Measurements from ENCODE around the gene KLHL29. TPM values are rescaled to one million over a fixed set of nuclear protein-coding genes. Genes with fewer than 3 reads are reported as not detected.

KLHL29 gene
- total RNA-seq, 1 donor from 2014 or later: 12.9 TPM

- Histone ChIP-seq H3K4me3 (no peak overlapping the region), H3K27ac (no peak overlapping the region), H3K4me1 (no peaks in the 10 kb centered on the region), H3K9me3 (no peaks in the 10 kb centered on the region), H3K36me3 (no peaks in the 10 kb centered on the region), H3K27me3 (ENCODE audit: low read depth) (no peaks in the 10 kb centered on the region)
- no peak for TF ChIP-seq CTCF (IDR thresholded peaks at IDR 0.05)
- no peak for ATAC-seq
- intact Hi-C loops (cut with DNase I): no loop called here
- DNase-seq: peak; percentile 35
Measured at GRCh38 chr2:23584054-23584745, 199.2 kb downstream of the KLHL29 start.

- TF ChIP-seq CTCF (IDR thresholded peaks at IDR 0.05): no peak
- intact Hi-C loops (cut with DNase I): no loop called here
- ATAC-seq (no peak), DNase-seq (peak; percentile 26)
- no peaks in the 10 kb centered on the region for H3K36me3 ChIP-seq
- H3K4me3 ChIP-seq: no peak overlapping the region
- H3K9me3 ChIP-seq: no peaks in the 10 kb centered on the region
- H3K27ac ChIP-seq: no peak overlapping the region
- no peaks in the 10 kb centered on the region for H3K4me1 ChIP-seq
- H3K27me3 ChIP-seq (ENCODE audit: low read depth): no peaks in the 10 kb centered on the region
Measured at GRCh38 chr2:23585273-23586170, 200.5 kb downstream of the KLHL29 start.

- H3K27me3 ChIP-seq (ENCODE audit: low read depth): no peaks in the 10 kb centered on the region
- H3K9me3 ChIP-seq: no peaks in the 10 kb centered on the region
- H3K4me3 ChIP-seq: no peak overlapping the region
- DNase-seq (no peak), ATAC-seq (no peak)
- intact Hi-C loops (cut with DNase I): no loop called here
- no peak overlapping the region for H3K27ac ChIP-seq
- no peaks in the 10 kb centered on the region for H3K4me1 ChIP-seq
- H3K36me3 ChIP-seq: no peaks in the 10 kb centered on the region
- TF ChIP-seq CTCF (IDR thresholded peaks at IDR 0.05): no peak
Measured at GRCh38 chr2:23586741-23587306, 201.8 kb downstream of the KLHL29 start.

- no peak for TF ChIP-seq CTCF (IDR thresholded peaks at IDR 0.05)
- intact Hi-C loops (cut with DNase I): no loop called here
- DNase-seq (no peak), ATAC-seq (no peak)
- H3K4me3 ChIP-seq: no peak overlapping the region
- no peaks in the 10 kb centered on the region for H3K27me3 ChIP-seq (ENCODE audit: low read depth)
- H3K4me1 ChIP-seq: no peaks in the 10 kb centered on the region
- no peaks in the 10 kb centered on the region for H3K9me3 ChIP-seq
- no peak overlapping the region for H3K27ac ChIP-seq
- no peaks in the 10 kb centered on the region for H3K36me3 ChIP-seq
Measured at GRCh38 chr2:23587341-23587880, 202.4 kb downstream of the KLHL29 start.

- no peak overlapping the region for H3K4me3 ChIP-seq
- TF ChIP-seq CTCF (IDR thresholded peaks at IDR 0.05): no peak
- no peaks in the 10 kb centered on the region for H3K27me3 ChIP-seq (ENCODE audit: low read depth)
- H3K36me3 ChIP-seq: no peaks in the 10 kb centered on the region
- H3K4me1 ChIP-seq: no peaks in the 10 kb centered on the region
- no peak overlapping the region for H3K27ac ChIP-seq
- H3K9me3 ChIP-seq: no peaks in the 10 kb centered on the region
- no peak for ATAC-seq
- intact Hi-C loops (cut with DNase I): no loop called here
- DNase-seq: peak; percentile 23
Measured at GRCh38 chr2:23588106-23588505, 203.1 kb downstream of the KLHL29 start.
